ENCODE data around the gene ZNF530.

Gene ZNF530

DNA sequence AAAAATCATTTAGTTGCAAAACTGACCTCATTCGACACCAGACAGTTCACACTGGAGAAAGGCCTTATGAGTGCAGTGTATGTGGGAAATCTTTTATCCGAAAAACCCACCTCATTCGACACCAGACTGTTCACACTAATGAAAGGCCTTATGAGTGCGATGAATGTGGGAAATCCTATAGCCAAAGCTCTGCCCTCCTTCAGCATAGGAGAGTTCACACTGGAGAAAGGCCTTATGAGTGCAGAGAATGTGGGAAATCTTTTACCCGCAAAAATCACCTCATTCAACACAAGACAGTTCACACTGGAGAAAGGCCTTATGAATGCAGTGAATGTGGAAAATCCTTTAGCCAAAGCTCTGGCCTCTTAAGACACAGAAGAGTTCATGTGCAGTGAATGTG is 7.2 kb downstream of the ZNF530 start:
- Histone ChIP-seq H3K4me3 (ENCODE audit: low read depth, low read length) (no peak overlapping the region), H3K4me1 (no peaks in the 10 kb centered on the region), H3K36me3 (peaks cover 34% of the 10 kb centered on the region), H3K9me3 (no peaks in the 10 kb centered on the region), H3K27me3 (no peaks in the 10 kb centered on the region)
- no peak for DNase-seq
- TF ChIP-seq, protein P1, sequence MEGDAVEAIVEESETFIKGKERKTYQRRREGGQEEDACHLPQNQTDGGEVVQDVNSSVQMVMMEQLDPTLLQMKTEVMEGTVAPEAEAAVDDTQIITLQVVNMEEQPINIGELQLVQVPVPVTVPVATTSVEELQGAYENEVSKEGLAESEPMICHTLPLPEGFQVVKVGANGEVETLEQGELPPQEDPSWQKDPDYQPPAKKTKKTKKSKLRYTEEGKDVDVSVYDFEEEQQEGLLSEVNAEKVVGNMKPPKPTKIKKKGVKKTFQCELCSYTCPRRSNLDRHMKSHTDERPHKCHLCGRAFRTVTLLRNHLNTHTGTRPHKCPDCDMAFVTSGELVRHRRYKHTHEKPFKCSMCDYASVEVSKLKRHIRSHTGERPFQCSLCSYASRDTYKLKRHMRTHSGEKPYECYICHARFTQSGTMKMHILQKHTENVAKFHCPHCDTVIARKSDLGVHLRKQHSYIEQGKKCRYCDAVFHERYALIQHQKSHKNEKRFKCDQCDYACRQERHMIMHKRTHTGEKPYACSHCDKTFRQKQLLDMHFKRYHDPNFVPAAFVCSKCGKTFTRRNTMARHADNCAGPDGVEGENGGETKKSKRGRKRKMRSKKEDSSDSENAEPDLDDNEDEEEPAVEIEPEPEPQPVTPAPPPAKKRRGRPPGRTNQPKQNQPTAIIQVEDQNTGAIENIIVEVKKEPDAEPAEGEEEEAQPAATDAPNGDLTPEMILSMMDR (IDR thresholded peaks at IDR 0.05; ENCODE audit: low read depth, low read length) = no peak

DNA sequence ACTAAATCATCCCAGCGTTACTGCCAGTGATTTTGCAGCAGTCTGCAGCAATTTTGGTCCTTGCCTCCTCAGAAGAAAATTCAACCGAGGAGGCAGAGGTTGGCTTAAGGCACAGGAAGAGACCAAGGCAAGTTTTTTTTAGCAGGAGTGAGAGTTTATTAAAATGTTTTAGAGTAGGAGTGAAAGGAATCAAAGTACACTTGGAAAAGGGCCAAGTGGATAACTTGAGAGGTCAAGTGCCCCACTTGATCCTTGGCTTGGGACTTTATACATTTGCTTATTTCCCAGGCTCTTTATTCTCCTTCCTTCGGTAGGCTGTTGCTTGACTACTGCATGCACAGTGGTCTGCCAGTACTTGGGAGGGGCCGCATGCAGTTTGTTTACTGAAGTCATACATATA is 11.4 kb downstream of the ZNF530 start:
- no peak overlapping the region for H3K4me3 ChIP-seq (ENCODE audit: low read depth, low read length)
- DNase-seq = no peak
- TF ChIP-seq, protein P1 (IDR thresholded peaks at IDR 0.05; ENCODE audit: low read depth, low read length) = no peak
- H3K27me3 ChIP-seq = no peaks in the 10 kb centered on the region
- H3K36me3 ChIP-seq = peaks cover 26% of the 10 kb centered on the region
- no peaks in the 10 kb centered on the region; the same call in 1 of the 2 replicates for H3K4me1 ChIP-seq
- peaks cover 7% of the 10 kb centered on the region; the same call in 1 of the 2 replicates for H3K9me3 ChIP-seq

DNA sequence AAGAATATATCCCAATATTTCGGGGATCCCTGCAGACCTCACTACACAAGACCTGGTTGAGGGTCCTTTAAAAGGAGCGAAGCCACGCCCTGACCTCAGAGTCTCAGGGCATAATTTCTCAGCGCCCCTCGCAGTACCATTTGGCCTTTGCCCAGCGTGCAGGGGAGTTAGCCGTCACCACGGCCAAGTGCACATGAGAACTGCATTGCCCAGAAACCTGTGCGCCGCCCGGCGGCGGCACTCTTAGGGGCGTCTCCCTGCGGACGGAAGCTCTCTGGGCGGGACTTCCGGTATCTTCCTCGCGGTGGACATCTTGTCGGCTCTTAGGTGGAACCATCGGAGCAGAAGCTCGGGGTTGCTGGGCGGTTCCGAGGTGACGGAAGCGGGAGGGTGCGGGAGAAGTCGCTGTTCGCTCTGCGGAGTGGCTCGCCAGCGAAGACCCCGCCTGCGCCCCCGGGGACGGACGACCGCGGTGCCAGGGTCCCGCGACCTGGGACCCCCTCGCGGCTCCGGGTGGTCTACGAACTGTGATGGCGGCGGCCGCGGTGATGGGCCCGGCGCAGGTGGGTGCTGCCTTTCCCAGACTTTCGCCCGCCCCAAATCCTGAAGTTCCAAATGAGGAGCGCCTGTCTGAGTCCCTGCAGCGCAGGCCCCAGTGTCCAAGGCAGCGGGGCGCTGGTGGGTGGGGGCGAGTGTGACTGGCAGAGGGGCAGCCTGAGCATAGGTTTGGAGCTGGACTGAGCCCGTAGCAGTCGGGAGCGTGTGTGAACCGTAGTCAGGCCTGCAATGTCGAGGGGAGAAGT is 14.5 kb downstream of the ZNF530 start, which contains the start of gene ZNF134:
Gene ZNF134 (plus strand): TSS at position 302 of the 803 bp plus-strand sequence. CDS start 5,227 bp downstream, outside the sequence.
- Histone ChIP-seq H3K9me3 (peaks cover 9% of the 10 kb centered on the region), H3K36me3 (peaks cover 42% of the 10 kb centered on the region), H3K27me3 (no peaks in the 10 kb centered on the region), H3K4me3 (ENCODE audit: low read depth, low read length) (peak within 1 kb of the TSS; percentile 71), H3K4me1 (no peaks in the 10 kb centered on the region; the same call in 1 of the 2 replicates)
- DNase-seq = peak; percentile 95
- TF ChIP-seq, protein P1 (IDR thresholded peaks at IDR 0.05; ENCODE audit: low read depth, low read length) = peak; percentile 31

DNA sequence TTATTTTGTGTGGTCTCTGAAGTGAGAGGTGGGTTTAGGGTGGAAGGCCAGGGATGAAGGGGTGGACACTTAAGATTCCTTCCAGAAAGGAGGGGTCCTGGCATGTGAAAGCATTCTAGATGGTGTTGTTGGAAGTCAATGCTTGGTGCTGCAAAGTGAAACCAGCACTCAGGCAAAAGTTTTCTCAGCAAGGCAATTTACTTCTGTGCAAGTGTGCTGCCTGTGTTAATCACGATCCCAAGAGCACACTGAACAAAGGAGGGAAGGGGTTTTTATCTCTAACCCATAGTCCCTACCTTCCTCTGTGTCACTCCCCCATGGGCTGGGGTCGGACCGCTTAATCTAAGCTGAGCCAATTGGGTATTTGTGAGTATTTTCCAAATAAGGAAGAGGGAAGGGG is 15.7 kb downstream of the ZNF530 start:
- peaks cover 54% of the 10 kb centered on the region for H3K36me3 ChIP-seq
- H3K4me1 ChIP-seq = no peaks in the 10 kb centered on the region; the same call in 1 of the 2 replicates
- no peak for DNase-seq
- peak overlapping the region; percentile 71 for H3K4me3 ChIP-seq (ENCODE audit: low read depth, low read length)
- TF ChIP-seq, protein P1 (IDR thresholded peaks at IDR 0.05; ENCODE audit: low read depth, low read length) = no peak
- peaks cover 15% of the 10 kb centered on the region for H3K9me3 ChIP-seq
- H3K27me3 ChIP-seq = no peaks in the 10 kb centered on the region

DNA sequence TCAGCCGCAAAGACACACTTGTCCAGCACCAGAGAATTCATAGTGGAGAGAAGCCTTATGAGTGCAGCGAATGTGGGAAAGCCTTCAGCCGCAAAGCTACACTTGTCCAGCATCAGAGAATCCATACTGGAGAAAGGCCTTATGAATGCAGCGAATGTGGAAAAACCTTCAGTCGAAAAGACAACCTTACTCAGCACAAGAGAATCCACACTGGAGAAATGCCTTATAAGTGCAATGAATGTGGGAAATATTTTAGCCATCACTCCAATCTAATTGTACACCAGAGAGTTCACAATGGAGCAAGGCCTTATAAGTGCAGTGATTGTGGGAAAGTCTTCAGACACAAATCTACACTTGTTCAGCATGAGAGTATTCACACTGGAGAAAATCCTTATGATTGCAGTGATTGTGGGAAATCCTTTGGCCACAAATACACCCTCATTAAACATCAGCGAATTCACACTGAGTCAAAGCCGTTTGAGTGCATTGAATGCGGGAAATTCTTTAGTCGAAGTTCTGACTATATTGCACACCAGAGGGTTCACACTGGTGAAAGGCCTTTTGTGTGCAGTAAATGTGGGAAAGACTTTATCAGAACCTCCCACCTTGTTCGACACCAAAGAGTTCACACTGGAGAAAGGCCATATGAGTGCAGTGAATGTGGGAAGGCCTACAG is 21.1 kb downstream of the ZNF530 start:
- H3K4me3 ChIP-seq (ENCODE audit: low read depth, low read length) = no peak overlapping the region
- no peak for DNase-seq
- no peaks in the 10 kb centered on the region for H3K27me3 ChIP-seq
- TF ChIP-seq, protein P1 (IDR thresholded peaks at IDR 0.05; ENCODE audit: low read depth, low read length) = no peak
- no peaks in the 10 kb centered on the region for H3K4me1 ChIP-seq
- peaks cover 80% of the 10 kb centered on the region for H3K36me3 ChIP-seq
- H3K9me3 ChIP-seq = peaks cover 28% of the 10 kb centered on the region

All from BE2C (cell line).